Transverse colon (tissue), 4 donors: Measurements from ENCODE around the gene GET4. TPM values are rescaled to one million over a fixed set of nuclear protein-coding genes. Genes with fewer than 3 reads are reported as not detected.

Experiments used
- DNase-seq: peaks from one replicate; pipeline ENCODE4 v3.0.0-alpha.2; 2019
- H3K27ac ChIP-seq, 4 donors: fragments of 200-600 bp; sonication (generic); 2 replicates each; pipeline ENCODE4 v1.5.1; 2016 to 2018; ENCODE audit warnings: inconsistent platforms in 4 of 4
- H3K27me3 ChIP-seq: fragments of 200-600 bp; sonication (generic); 2 replicates; pipeline ENCODE4 v1.5.1; 2017; ENCODE audit warnings: inconsistent platforms
- H3K36me3 ChIP-seq, 4 donors: fragments of 200-600 bp; sonication (generic); 2 replicates each; pipeline ENCODE4 v1.5.1; 2017 to 2019; ENCODE audit warnings: inconsistent platforms in 4 of 4
- H3K4me1 ChIP-seq, 4 donors: fragments of 200-600 bp; sonication (generic); 2 replicates each; pipeline ENCODE4 v1.5.1; 2017 to 2020; ENCODE audit warnings: inconsistent platforms in 4 of 4
- H3K4me3 ChIP-seq, 4 donors: fragments of 200-600 bp; sonication (generic); 1 replicate in 1 of 4; 2 replicates in 3 of 4; pipeline versions ENCODE4 v1.5.1 to v1.6.1; 2017 to 2019; ENCODE audit warnings: inconsistent platforms in 4 of 4
- H3K9me3 ChIP-seq, 2 donors: fragments of 200-600 bp; sonication (generic); 2 replicates each; pipeline ENCODE4 v1.5.1; 2017 to 2019; ENCODE audit warnings: inconsistent platforms in 2 of 2
- CTCF ChIP-seq, 5 experiments: fragments of 200-600 bp in 3 of 5; fragments of 450-650 bp in 2 of 5; sonication (generic) in 3 of 5; IDR thresholded peaks; 1 replicate in 2 of 5; 2 replicates in 3 of 5; pipeline ENCODE4 v1.5.1; 2016 to 2017; ENCODE audit warnings: antibody characterized with exemption in 5 of 5, inconsistent platforms in 3 of 5, mild to moderate bottlenecking in 2 of 5, moderate library complexity in 1 of 5
- EP300 ChIP-seq: sonication (generic); formaldehyde crosslinking; IDR thresholded peaks from one replicate; pipeline ENCODE4 v1.6.1; 2017; ENCODE audit warnings: antibody characterized with exemption, low read depth
- POLR2A ChIP-seq: fragments of 450-650 bp; IDR thresholded peaks from one replicate; pipeline ENCODE4 v1.6.1; 2016; ENCODE audit warnings: antibody characterized with exemption, mild to moderate bottlenecking, moderate library complexity
- POLR2AphosphoS5 ChIP-seq, 3 donors: sonication (generic); formaldehyde crosslinking; IDR thresholded peaks; one replicate each; pipeline ENCODE4 v1.6.1; 2016; ENCODE audit warnings: antibody characterized with exemption in 3 of 3
- WGBS, 2 donors: methylation state at CpG; one replicate each; pipeline ENCODE4 v1.1.5; 2018; ENCODE audit warnings: low coverage in 1 of 2; 5-methylcytosine and 5-hydroxymethylcytosine counted together
- in situ Hi-C, 4 donors: fragments of 200-750 bp; cut with MboI; loops; one replicate each; pipeline versions ENCODE4 v1.15.0 to v1.15.1; 2017; ENCODE audit warnings: low sequenced_read_pairs in 3 of 4, low pct_ligation_motif_present in 1 of 4, low pct_unique_long_range_greater_than_20kb in 1 of 4
- intact Hi-C: fragments of 100-400 bp; cut with DNase I; formaldehyde crosslinking; loops from one replicate; pipeline ENCODE4 v1.15.1; 2023; ENCODE audit warnings: low total_unique reads
- total RNA-seq, 4 donors: library from RNA; depleted of rRNA; stranded (reverse); fragments of >200 nt; gene quantifications; one replicate each; pipeline ENCODE4 v1.1.0, GENCODE V29; 2016

The GET4 gene
- total RNA-seq, 4 donors from 2014 or later = 49.4 to 116 (median 85.2) TPM

GRCh38 chr7:831596-832166, 44.7 kb upstream of the GET4 start:
- peak overlapping the region in 1 of 4 donors; percentile 9 for H3K4me3 ChIP-seq
- no peak for DNase-seq
- peaks cover 22 to 61% (median 47%) of the 10 kb centered on the region in 4 donors for H3K4me1 ChIP-seq
- H3K27ac ChIP-seq = peak overlapping the region; percentile 76 to 87 (median 83)
- in situ Hi-C loops (no loop called here), intact Hi-C loops (loop anchor here (5.0 kb wide), 1 partner anchor 36 kb away; no protein-coding TSS in a partner anchor)
- TF ChIP-seq POLR2AphosphoS5 (IDR thresholded peaks at IDR 0.05) (peak; percentile 80 to 91 (median 84)), CTCF (IDR thresholded peaks at IDR 0.05) (no peak)
- WGBS, 2 donors = 24 to 46% methylated on average over 7 of the region's 7 CpGs
- H3K36me3 ChIP-seq = no peaks in the 10 kb centered on the region
- H3K27me3 ChIP-seq = no peaks in the 10 kb centered on the region
- no peaks in the 10 kb centered on the region for H3K9me3 ChIP-seq

GRCh38 chr7:832167-832967, 44.0 kb upstream of the GET4 start, which contains the start of gene SUN1:
Gene SUN1 (plus strand): TSS chr7:832476. CDS start chr7:832525, 49 bp downstream.
- Histone ChIP-seq H3K4me3 (peak within 1 kb of the TSS in 1 of 4 donors; percentile 9), H3K36me3 (no peaks in the 10 kb centered on the region), H3K9me3 (no peaks in the 10 kb centered on the region), H3K27ac (peak within 1 kb of the TSS; percentile 76 to 87 (median 83)), H3K27me3 (no peaks in the 10 kb centered on the region), H3K4me1 (peaks cover 24 to 62% (median 51%) of the 10 kb centered on the region in 4 donors)
- intact Hi-C loops = loop anchor here (5.0 kb wide), 1 partner anchor 35 kb away; no protein-coding TSS in a partner anchor
- 50 to 59% methylated on average over 4 to 24 of the region's 24 CpGs for WGBS, 2 donors
- DNase-seq = no peak
- peak in 1 of 3 donors; percentile 3 for TF ChIP-seq POLR2AphosphoS5 (IDR thresholded peaks at IDR 0.05)
- no peak for TF ChIP-seq EP300
- in situ Hi-C loops = no loop called here

GRCh38 chr7:832968-833424, 43.4 kb upstream of the GET4 start:
- H3K4me1 ChIP-seq = peaks cover 24 to 62% (median 52%) of the 10 kb centered on the region in 4 donors
- no peaks in the 10 kb centered on the region for H3K36me3 ChIP-seq
- H3K27ac ChIP-seq = peak overlapping the region; percentile 76 to 87 (median 83)
- no peak overlapping the region for H3K4me3 ChIP-seq
- no peaks in the 10 kb centered on the region for H3K27me3 ChIP-seq
- in situ Hi-C loops (no loop called here), intact Hi-C loops (loop anchor here (5.0 kb wide), 1 partner anchor 34 kb away; no protein-coding TSS in a partner anchor)
- TF ChIP-seq EP300 (no peak), POLR2A (no peak), POLR2AphosphoS5 (IDR thresholded peaks at IDR 0.05) (no peak), CTCF (IDR thresholded peaks at IDR 0.05) (no peak)
- no peaks in the 10 kb centered on the region for H3K9me3 ChIP-seq
- 88 to 94% methylated on average over 9 to 15 of the region's 15 CpGs for WGBS, 2 donors
- no peak for DNase-seq

GRCh38 chr7:833601-834258, 42.6 kb upstream of the GET4 start:
- no peaks in the 10 kb centered on the region for H3K9me3 ChIP-seq

More at GRCh38 chr7:833601-834258, 42.6 kb upstream of the GET4 start:
- TF ChIP-seq POLR2A = no peak
- TF ChIP-seq CTCF (IDR thresholded peaks at IDR 0.05) = no peak
- TF ChIP-seq EP300 = no peak
- TF ChIP-seq POLR2AphosphoS5 (IDR thresholded peaks at IDR 0.05) = no peak
- no peak for DNase-seq
- intact Hi-C loops (loop anchor here (5.0 kb wide), 1 partner anchor 34 kb away; no protein-coding TSS in a partner anchor), in situ Hi-C loops (no loop called here)
- H3K36me3 ChIP-seq = no peaks in the 10 kb centered on the region
- H3K4me1 ChIP-seq = peaks cover 24 to 62% (median 52%) of the 10 kb centered on the region in 4 donors
- 76 to 83% methylated on average over 7 to 8 of the region's 8 CpGs for WGBS, 2 donors
- H3K27ac ChIP-seq = peak overlapping the region; percentile 76 to 87 (median 83)
- no peak overlapping the region for H3K4me3 ChIP-seq
- no peaks in the 10 kb centered on the region for H3K27me3 ChIP-seq
